Stomach (tissue), 9 donors: ENCODE results near the gene FBXO10. TPM values are rescaled to one million over a fixed set of nuclear protein-coding genes. Genes with fewer than 3 reads are reported as not detected.
"Not testable (repeated sequence)": the region's sequence is repeated elsewhere in the genome, so short reads cannot be mapped to it uniquely, and the experiment has no call there.

Experiments
- DNase-seq, 2 donors: peaks; one replicate each; pipeline versions ENCODE4 v3.0.0 to v3.0.0-alpha.2; 2013 to 2019
- H3K27ac ChIP-seq, 5 donors: fragments of 200-600 bp in 4 of 5; sonication (generic) in 4 of 5; one replicate each; pipeline ENCODE4 v1.5.1; 2013 to 2019; ENCODE audit warnings: mild to moderate bottlenecking in 1 of 5, moderate library complexity in 1 of 5
- H3K27me3 ChIP-seq, 3 donors: fragments of 200-600 bp; sonication (generic); one replicate each; pipeline ENCODE4 v1.5.1; 2017 to 2019; ENCODE audit warnings: mixed run types in 1 of 3
- H3K36me3 ChIP-seq, 4 donors: fragments of 200-600 bp; sonication (generic); 1 replicate in 3 of 4; 2 replicates in 1 of 4; pipeline ENCODE4 v1.5.1; 2016 to 2019
- H3K4me1 ChIP-seq, 4 donors: fragments of 200-600 bp; sonication (generic); one replicate each; pipeline ENCODE4 v1.5.1; 2016 to 2019
- H3K4me3 ChIP-seq, 4 donors: fragments of 200-600 bp; sonication (generic) in 3 of 4; one replicate each; pipeline ENCODE4 v1.5.1; 2016 to 2019; ENCODE audit warnings: mild to moderate bottlenecking in 1 of 4
- H3K9me3 ChIP-seq, 4 donors: fragments of 200-600 bp; sonication (generic); one replicate each; pipeline ENCODE4 v1.5.1; 2016 to 2019
- EP300 ChIP-seq: sonication (generic); formaldehyde crosslinking; IDR thresholded peaks from one replicate; pipeline ENCODE4 v1.6.1; 2017; ENCODE audit warnings: antibody characterized with exemption
- POLR2A ChIP-seq, 4 donors: fragments of 450-650 bp; IDR thresholded peaks; one replicate each; pipeline ENCODE4 v1.6.1; 2016; ENCODE audit warnings: antibody characterized with exemption in 4 of 4, control low read depth in 2 of 4, mild to moderate bottlenecking in 1 of 4, moderate library complexity in 1 of 4
- POLR2AphosphoS5 ChIP-seq, 3 donors: sonication (generic); formaldehyde crosslinking; IDR thresholded peaks; one replicate each; pipeline ENCODE4 v1.6.1; 2016; ENCODE audit warnings: antibody characterized with exemption in 3 of 3
- WGBS, 5 donors: extraction: QIAGEN DNeasy Blood & Tissue Kit in 3 of 5; methylation state at CpG; one replicate each; pipeline versions ENCODE4 v1.1.5 to v1.1.7; 2013 to 2018; 5-methylcytosine and 5-hydroxymethylcytosine counted together
- intact Hi-C: fragments of 100-400 bp; cut with DNase I; formaldehyde crosslinking; loops from one replicate; pipeline ENCODE4 v1.15.1; 2023; ENCODE audit warnings: low total_unique reads
- polyA plus RNA-seq, 3 donors: library from polyadenylated mRNA; stranded (reverse); fragments of 200-250 nt; gene quantifications; one replicate each; pipeline ENCODE4 v1.2.3, GENCODE V29; 2013
- total RNA-seq, 5 donors: library from RNA; depleted of rRNA; stranded (reverse); fragments of >200 nt; gene quantifications; one replicate each; pipeline versions ENCODE4 v1.1.0 to v1.2.3, GENCODE V29; 2014 to 2016
- TF ChIP-seq, protein P1 (sequence below), 7 experiments: fragments of 450-650 bp in 4 of 7; fragments of 200-600 bp in 3 of 7; sonication (generic) in 3 of 7; IDR thresholded peaks; one replicate each; pipeline ENCODE4 v1.5.1; 2016 to 2019; ENCODE audit warnings: antibody characterized with exemption in 7 of 7, control low read depth in 2 of 7, mild to moderate bottlenecking in 1 of 7
- donor health status: healthy with polysubstance abuse.
- donor health status: Bipolar disorder and iron deficiency.
- donor health status: healthy.

Gene FBXO10
- total and polyA plus RNA-seq, 8 donors, result 0.43 to 6.2 (median 2.0) TPM

DNA sequence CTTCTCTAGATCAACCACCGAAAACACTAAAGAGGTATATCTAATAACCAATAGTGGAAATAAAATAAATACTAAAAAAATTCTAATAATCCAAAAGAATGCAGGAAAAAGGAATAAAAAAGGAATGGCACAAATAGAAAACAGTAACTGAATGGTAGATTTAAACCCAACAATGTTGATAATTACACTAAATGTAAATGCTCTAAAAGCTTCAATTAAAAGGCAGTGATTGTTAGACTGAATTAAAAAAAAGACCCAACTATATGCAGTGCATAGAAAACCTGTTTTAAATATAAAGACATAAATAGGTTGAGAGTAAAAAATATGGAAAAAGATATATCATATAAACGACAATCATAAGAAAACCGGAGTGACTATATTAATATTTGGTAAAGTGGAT, 101.7 kb downstream of the FBXO10 start:
- H3K27me3 ChIP-seq, result peaks cover 0 to 20% (median 0%) of the 10 kb centered on the region in 3 donors
- WGBS, 5 donors, result 81 to 99% (median 96%) methylated on average over 3 of the region's 3 CpGs
- no peak overlapping the region for H3K4me3 ChIP-seq
- no peak overlapping the region for H3K27ac ChIP-seq
- peaks cover 0 to 9% (median 0%) of the 10 kb centered on the region in 4 donors for H3K9me3 ChIP-seq
- peaks cover 6 to 16% (median 6%) of the 10 kb centered on the region in 4 donors for H3K4me1 ChIP-seq
- intact Hi-C loops, result loop anchor here (10.0 kb wide), 1 partner anchor 60 kb away; no protein-coding TSS in a partner anchor
- TF ChIP-seq EP300, result no peak
- no peak for TF ChIP-seq POLR2AphosphoS5 (IDR thresholded peaks at IDR 0.05)
- TF ChIP-seq, protein P1, sequence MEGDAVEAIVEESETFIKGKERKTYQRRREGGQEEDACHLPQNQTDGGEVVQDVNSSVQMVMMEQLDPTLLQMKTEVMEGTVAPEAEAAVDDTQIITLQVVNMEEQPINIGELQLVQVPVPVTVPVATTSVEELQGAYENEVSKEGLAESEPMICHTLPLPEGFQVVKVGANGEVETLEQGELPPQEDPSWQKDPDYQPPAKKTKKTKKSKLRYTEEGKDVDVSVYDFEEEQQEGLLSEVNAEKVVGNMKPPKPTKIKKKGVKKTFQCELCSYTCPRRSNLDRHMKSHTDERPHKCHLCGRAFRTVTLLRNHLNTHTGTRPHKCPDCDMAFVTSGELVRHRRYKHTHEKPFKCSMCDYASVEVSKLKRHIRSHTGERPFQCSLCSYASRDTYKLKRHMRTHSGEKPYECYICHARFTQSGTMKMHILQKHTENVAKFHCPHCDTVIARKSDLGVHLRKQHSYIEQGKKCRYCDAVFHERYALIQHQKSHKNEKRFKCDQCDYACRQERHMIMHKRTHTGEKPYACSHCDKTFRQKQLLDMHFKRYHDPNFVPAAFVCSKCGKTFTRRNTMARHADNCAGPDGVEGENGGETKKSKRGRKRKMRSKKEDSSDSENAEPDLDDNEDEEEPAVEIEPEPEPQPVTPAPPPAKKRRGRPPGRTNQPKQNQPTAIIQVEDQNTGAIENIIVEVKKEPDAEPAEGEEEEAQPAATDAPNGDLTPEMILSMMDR (IDR thresholded peaks at IDR 0.05), result no peak
- no peak for TF ChIP-seq POLR2A (IDR thresholded peaks at IDR 0.05)
- no peak for DNase-seq
- H3K36me3 ChIP-seq, result no peaks in the 10 kb centered on the region

- 62 to 79% (median 64%) methylated on average over 6 of the region's 6 CpGs for WGBS, 5 donors
- intact Hi-C loops, result loop anchor here (10.0 kb wide), 1 partner anchor 59 kb away; no protein-coding TSS in a partner anchor
- not testable (repeated sequence) for H3K36me3 ChIP-seq, H3K4me3 ChIP-seq, DNase-seq, H3K27ac ChIP-seq, H3K9me3 ChIP-seq
- Histone ChIP-seq H3K27me3 (peaks cover 0 to 20% (median 0%) of the 10 kb centered on the region in 3 donors), H3K4me1 (peaks cover 6 to 16% (median 6%) of the 10 kb centered on the region in 4 donors)
Measured at GRCh38 chr9:37473982-37474381, 102.2 kb downstream of the FBXO10 start.

DNA sequence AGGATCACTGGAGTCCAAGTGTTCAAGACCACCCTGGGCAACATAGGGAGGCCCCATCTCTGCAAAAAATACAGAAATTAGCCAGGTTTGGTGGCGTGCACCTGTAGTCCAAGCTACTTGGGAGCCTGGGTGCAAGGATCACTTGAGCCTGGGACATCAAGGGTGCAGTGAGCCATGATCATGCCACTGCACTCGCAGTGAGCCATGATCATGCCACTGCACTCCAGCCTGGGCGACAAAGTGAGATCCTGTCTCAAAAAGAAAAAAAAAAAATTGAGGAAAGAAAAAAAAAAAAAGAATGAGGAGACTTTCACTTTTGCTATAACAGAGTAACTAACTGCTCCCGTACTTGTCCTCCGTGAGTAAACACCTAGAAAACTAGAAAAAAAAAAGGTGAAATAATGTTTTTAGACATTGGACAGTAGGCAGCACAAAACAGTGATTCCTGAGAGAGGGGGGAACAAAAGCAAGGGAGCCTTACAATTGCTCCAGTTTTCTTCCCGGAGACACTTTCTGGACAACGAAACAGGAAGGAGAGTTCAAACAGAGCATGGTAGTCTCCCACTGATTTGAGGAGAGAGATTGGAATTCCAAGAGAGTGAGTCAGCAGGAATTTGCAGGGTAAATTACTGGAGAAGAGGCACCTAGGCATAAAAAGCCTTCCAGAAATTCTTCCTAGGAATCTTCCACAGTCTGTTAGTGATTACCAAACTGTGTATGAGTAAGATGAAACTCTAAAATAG, 104.1 kb downstream of the FBXO10 start:
- 12 to 18% (median 17%) methylated on average over 7 of the region's 7 CpGs for WGBS, 5 donors
- DNase-seq, result peak in 1 of 2 donors; percentile 70
- peak overlapping the region; percentile 23 to 34 (median 29) for H3K4me3 ChIP-seq
- H3K36me3 ChIP-seq, result no peaks in the 10 kb centered on the region
- H3K27me3 ChIP-seq, result peaks cover 0 to 4% (median 0%) of the 10 kb centered on the region in 3 donors
- intact Hi-C loops, result loop anchor here (10.0 kb wide), 1 partner anchor 57 kb away; no protein-coding TSS in a partner anchor
- TF ChIP-seq EP300 (no peak), POLR2AphosphoS5 (IDR thresholded peaks at IDR 0.05) (peak in 1 of 3 donors; percentile 58)
- H3K27ac ChIP-seq, result peak overlapping the region; percentile 62 to 85 (median 80)
- H3K4me1 ChIP-seq, result peaks cover 6 to 17% (median 7%) of the 10 kb centered on the region in 4 donors
- peaks cover 0 to 9% (median 0%) of the 10 kb centered on the region in 4 donors for H3K9me3 ChIP-seq

- no peaks in the 10 kb centered on the region for H3K36me3 ChIP-seq
- DNase-seq, result no peak
- intact Hi-C loops, result no loop called here
- no peak for TF ChIP-seq EP300
- TF ChIP-seq POLR2AphosphoS5 (IDR thresholded peaks at IDR 0.05), result no peak
- no peak for TF ChIP-seq POLR2A (IDR thresholded peaks at IDR 0.05)
- TF ChIP-seq, protein P1 (IDR thresholded peaks at IDR 0.05), result no peak
- WGBS, 5 donors, result 89 to 96% (median 93%) methylated on average over 6 of the region's 6 CpGs
- peaks cover 18 to 32% (median 25%) of the 10 kb centered on the region in 4 donors for H3K4me1 ChIP-seq
- no peaks in the 10 kb centered on the region for H3K9me3 ChIP-seq
- no peaks in the 10 kb centered on the region for H3K27me3 ChIP-seq
- H3K4me3 ChIP-seq, result no peak overlapping the region
- H3K27ac ChIP-seq, result no peak overlapping the region
Measured at GRCh38 chr9:37468620-37469019, 107.6 kb downstream of the FBXO10 start.

DNA sequence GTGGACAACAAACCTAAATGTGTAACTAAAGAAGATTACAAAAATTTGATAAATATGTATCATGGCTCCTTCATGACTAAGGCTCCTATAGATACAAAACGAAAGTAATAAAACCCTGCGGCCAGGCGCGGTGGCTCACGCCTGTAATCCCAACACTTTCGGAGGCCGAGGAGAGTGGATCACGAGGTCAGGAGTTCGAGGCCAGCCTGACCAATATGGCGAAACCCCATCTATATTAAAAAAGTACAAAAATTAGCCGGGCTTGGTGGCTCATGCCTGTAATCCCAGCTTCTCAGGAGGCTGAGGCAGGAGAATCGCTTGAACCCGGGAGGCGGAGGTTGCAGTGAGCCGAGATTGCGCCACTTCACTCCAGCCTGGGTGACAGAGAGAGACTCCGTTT, 108.7 kb downstream of the FBXO10 start:
- H3K36me3 ChIP-seq, H3K27ac ChIP-seq, H3K9me3 ChIP-seq, intact Hi-C loops, DNase-seq, H3K27me3 ChIP-seq, H3K4me3 ChIP-seq: not testable (repeated sequence)
- WGBS, 5 donors, result 89 to 96% (median 95%) methylated on average over 17 of the region's 17 CpGs
- H3K4me1 ChIP-seq, result peaks cover 16 to 39% (median 32%) of the 10 kb centered on the region in 4 donors
